Nucleus accumbens (tissue), 56 donors: ENCODE data around the gene COMMD9.

Source experiments
- DNase-seq, 56 donors: peaks; one replicate each; lab custom pipeline; 2025; lab: John Stamatoyannopoulos, UW

The COMMD9 gene

GRCh38 chr11:36261094-36261493, 28.1 kb downstream of the COMMD9 start:
- DNase-seq: no peak

DNA sequence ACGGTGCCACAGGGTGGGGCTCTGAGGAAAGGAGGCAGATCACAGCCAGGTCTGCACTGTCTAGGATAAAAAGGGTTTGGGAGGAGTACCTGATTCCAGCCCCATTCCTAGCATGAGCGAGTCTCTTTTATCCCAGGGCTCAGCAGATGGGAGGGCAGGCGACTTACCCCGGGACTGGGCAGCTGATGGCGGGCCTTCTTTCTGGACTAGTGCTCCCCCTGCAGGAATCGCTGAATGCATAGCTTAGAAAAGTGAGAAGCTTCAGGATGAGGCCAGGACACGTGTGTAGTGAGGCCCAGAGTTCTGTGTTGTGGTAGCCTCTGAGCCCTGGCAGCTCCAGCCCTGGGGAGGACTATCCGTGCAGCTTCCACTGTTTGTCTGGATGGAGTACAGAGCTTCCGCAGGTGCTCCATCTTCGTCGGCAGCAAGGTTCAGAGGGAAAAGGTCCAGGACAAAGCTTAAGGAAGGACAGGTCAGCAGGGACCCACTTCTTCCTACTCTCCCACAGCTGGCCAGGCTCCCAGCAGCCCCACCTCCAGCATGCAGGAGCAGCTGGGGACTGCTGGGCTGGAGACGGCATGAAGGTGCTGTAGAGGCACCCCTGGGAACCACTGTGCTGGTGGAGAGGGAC, 30.4 kb downstream of the COMMD9 start:
- peak in 39 of 56 donors; percentile 16 to 73 (median 47) for DNase-seq

- no peak for DNase-seq
These were observed 31.9 kb downstream of the COMMD9 start for GRCh38 chr11:36257351-36257750.

DNA sequence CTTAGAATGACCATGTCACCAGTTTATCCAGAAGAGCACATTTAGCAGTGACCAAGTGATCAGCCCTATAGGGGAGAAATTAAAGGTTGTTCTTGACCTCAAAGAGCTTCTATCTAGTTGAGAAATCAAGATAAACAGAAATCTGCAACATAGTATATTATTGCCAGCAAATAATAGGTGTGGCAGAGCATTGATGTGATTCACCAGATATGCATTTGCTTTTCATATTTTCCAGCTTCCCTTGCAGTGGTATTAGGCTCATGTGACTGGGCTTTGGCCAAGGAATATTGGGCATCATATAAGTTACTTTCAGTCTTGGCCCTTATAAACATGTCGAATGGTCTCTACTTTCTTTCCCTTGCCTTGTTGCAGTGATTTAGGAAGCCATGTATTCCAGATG, 34.5 kb downstream of the COMMD9 start:
- DNase-seq: no peak

- peak in 29 of 56 donors; percentile 6 to 52 (median 24) for DNase-seq
These were observed 36.0 kb downstream of the COMMD9 start for GRCh38 chr11:36253238-36253637.

DNA sequence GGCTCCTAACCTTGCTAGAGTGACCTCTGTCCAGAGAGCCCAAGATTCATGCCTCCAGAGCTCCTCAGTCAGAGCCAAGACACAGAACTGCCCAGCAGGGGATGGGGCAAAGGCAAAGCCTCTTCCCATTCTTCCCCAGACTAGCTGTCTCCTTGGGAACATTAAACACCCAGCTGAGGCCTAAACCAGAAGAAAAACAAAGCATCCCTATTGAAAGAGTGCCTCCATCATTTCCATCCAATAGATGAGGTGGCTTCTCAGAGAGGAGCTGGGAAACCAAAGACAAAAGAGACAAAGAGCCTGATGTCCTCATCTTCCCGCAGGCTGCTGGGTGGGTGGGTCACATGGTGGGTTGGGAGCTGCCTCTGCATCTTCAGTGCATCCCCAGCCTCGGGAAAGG, 37.4 kb downstream of the COMMD9 start:
- DNase-seq: peak in 6 of 56 donors; percentile 17 to 28 (median 22)

- DNase-seq: no peak
These were observed 40.0 kb downstream of the COMMD9 start for GRCh38 chr11:36249246-36249645.

GRCh38 chr11:36248436-36248835, 40.8 kb downstream of the COMMD9 start:
- no peak for DNase-seq

DNA sequence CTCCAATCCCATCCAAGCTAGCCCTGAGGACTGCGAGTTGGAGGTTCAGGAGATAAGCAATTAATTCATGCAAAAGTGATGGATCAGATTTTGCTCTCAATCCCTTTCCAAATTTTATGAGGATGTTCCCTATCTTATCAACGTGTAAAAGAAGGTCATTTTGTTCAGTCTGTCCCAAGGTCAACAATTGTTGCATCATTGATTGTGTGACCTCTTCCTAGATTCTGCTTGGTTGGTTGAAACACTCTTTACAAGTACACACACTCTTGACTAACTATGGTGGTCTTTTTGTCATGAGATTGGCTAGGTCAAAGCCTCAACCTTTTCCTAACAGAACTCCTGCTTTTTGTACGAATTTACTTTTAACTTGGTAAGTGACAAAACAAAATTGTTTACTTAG, 41.7 kb downstream of the COMMD9 start:
- no peak for DNase-seq

DNA sequence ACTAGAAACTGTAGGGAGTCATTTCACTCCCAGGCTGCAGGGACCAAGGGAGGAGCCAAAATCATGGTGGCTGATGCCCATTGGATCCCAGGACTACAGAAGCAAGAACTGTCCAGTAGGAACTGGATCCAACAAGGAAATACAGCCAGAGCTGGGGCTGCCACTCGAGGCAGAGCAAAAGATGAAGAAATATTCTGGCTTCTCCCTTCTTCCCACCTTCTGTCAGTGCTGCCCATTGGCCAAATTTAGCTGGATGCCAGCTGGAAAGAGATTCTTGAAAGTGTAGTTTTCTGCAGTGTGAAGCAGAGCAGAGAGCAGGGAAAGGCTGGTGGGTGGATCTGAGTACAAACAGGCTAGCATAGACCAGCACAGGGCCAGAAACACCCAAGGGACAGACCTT, 45.6 kb downstream of the COMMD9 start:
- no peak for DNase-seq

- DNase-seq: no peak
These were observed 47.7 kb downstream of the COMMD9 start for GRCh38 chr11:36241497-36241896.

DNA sequence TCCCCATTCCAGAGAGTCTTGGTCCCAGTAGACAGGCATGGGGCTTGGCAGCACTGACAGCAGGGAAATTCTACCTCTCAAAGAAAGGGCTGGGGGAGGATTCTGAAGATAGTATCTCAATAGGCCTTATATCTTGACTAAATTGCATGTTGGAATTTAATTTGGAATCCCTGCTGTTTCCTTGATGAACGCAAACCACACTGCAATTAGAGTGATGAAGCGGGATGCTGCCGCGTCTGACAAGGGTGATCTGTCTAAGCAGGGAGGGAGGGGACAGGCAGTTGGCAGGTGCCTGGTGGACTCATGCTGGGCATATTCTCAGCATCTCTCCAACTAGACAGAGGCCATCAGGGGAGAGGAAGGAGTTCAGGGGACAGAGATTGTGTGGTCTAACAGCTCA, 48.4 kb downstream of the COMMD9 start:
- no peak for DNase-seq

- DNase-seq: no peak
These were observed 49.1 kb downstream of the COMMD9 start for GRCh38 chr11:36240173-36240572.

GRCh38 chr11:36239636-36240035, 49.6 kb downstream of the COMMD9 start:
- DNase-seq: peak in 11 of 56 donors; percentile 7 to 47 (median 22)

DNA sequence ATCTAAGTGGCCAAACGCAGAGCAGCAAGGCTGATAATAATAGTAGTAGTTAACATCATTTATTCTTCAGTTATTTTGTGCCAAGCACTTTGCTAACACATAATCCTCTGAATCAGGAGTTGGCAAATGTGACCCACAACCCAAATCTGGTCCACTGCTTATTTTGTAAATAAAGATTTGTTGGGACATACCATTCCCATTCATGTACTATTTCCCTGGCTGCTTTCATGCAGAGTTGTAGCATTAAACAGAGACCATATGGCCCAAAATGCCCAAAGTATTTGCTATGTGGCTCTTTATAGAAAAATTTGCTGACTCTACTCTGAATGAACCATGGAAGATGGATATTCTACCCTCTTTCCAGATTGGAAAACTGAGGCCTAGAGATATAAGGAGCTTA, 50.3 kb downstream of the COMMD9 start:
- DNase-seq: no peak

- no peak for DNase-seq
These were observed 51.1 kb downstream of the COMMD9 start for GRCh38 chr11:36238036-36238631.

- DNase-seq: no peak
These were observed 51.8 kb downstream of the COMMD9 start for GRCh38 chr11:36237391-36237790.

DNA sequence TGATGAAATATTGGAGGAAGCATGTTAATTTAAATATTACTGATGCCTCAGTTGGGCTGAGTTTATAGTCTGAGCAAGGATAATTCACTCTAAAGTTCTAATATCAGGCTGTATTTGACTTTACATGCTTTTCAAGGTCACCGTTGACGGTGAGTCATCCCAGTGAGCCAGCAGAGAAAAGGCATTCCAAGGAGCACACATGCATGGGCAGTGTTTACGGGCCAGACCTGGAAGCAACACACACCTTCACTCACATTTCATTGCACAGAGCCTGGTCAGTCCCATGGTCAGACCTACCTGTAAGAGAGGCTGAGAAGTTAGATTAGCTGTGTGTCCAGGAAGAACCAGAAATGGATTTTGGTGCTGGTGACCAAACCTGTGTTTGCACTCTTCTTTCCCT, 53.5 kb downstream of the COMMD9 start:
- DNase-seq: no peak

- DNase-seq: no peak
These were observed 54.4 kb downstream of the COMMD9 start for GRCh38 chr11:36234825-36235224.

GRCh38 chr11:36233204-36233603, 56.0 kb downstream of the COMMD9 start:
- no peak for DNase-seq

DNA sequence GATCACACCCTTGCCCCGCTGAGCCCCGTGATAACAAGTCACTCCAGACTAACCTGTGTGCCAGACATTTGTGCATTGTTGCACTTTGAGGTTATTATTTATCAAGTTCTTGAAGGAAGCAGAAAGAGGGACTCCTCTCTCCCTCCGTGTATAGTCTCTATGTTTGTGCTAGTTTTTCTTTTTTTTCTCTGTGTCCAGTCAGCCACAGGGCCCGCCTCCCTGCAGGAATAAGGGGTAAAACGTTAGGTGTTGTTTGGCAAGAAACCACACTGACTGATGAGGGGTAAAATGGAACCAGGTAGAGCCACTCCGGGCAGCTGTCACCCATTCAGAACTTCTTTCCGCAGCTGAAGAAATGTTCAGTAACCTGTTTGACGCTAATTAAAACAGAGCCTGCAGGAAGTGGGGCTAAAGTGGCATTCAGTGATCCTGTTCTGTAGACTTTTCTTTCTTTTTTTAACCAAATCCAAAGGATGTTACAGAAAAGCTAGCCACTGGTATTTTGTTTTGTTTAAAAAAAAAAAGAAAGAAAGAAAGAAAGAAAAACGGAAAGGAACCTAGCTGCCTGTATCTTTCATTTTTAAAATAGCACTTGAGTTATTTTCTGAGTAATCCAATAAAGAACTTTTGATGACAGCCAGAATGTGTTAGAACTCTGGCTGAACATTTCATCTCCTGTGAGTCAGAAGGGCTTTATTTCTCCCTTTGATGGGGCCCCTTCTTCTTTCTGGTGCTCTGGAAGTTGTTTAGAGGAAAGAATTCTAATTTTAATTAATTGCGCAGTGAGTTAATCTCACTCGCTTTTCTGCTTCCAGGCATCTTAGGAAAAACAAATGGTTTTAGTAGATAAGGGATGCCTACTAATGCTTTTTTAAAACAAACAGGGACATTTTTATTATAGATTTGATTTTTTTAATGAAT, 58.2 kb downstream of the COMMD9 start:
- peak in 1 of 56 donors; percentile 13 for DNase-seq
